MM.1S (cell line): ENCODE measurements around the gene ADAMTS6.

Experiments used
- DNase-seq: peaks from one replicate; pipeline ENCODE4 v3.0.0-alpha.2; 2015
- H2AFZ ChIP-seq: fragments of 300-600 bp; sonication (generic); 2 replicates; pipeline ENCODE4 v1.6.0; 2016; ENCODE audit warnings: antibody characterized with exemption, low read length
- H3F3A ChIP-seq: fragments of 300-600 bp; sonication (generic); 2 replicates; pipeline ENCODE4 v1.6.1; 2016; ENCODE audit warnings: mild to moderate bottlenecking, antibody characterized with exemption, low read length, moderate library complexity, mixed read lengths; ENCODE audit not compliant: insufficient read depth
- H3K27ac ChIP-seq: fragments of 300-600 bp; sonication (generic); 2 replicates; pipeline ENCODE4 v1.5.1; 2016; ENCODE audit warnings: mild to moderate bottlenecking, low read length
- H3K27me3 ChIP-seq: fragments of 300-600 bp; sonication (generic); replicated peaks from 2 replicates; pipeline ENCODE4 v1.6.0; 2016; ENCODE audit warnings: low read length; ENCODE audit not compliant: insufficient read depth
- H3K36me3 ChIP-seq: fragments of 300-600 bp; sonication (generic); replicated peaks from 2 replicates; pipeline ENCODE4 v1.6.1; 2016; ENCODE audit warnings: mild to moderate bottlenecking, low read length, mixed read lengths; ENCODE audit not compliant: insufficient read depth
- H3K4me1 ChIP-seq: fragments of 300-600 bp; sonication (generic); 2 replicates; pipeline ENCODE4 v1.6.1; 2016; ENCODE audit warnings: low read length, mixed read lengths
- H3K4me2 ChIP-seq: fragments of 300-600 bp; sonication (generic); 2 replicates; pipeline ENCODE4 v1.6.0; 2016; ENCODE audit warnings: low read depth, low read length
- H3K4me3 ChIP-seq: fragments of 300-600 bp; sonication (generic); 2 replicates; pipeline ENCODE4 v1.5.1; 2016; ENCODE audit warnings: low read length, mixed read lengths
- H3K79me2 ChIP-seq: fragments of 300-600 bp; sonication (generic); 2 replicates; pipeline ENCODE4 v1.6.1; 2016; ENCODE audit warnings: mixed run types, low read length, mixed read lengths
- H3K9ac ChIP-seq: fragments of 300-600 bp; sonication (generic); 2 replicates; pipeline ENCODE4 v1.6.1; 2016; ENCODE audit warnings: low read length, mixed read lengths
- H3K9me2 ChIP-seq: fragments of 300-600 bp; sonication (generic); replicated peaks from 2 replicates; pipeline ENCODE4 v1.6.1; 2016; ENCODE audit warnings: mild to moderate bottlenecking, low read length, mixed read lengths; ENCODE audit not compliant: insufficient read depth
- H3K9me3 ChIP-seq: fragments of 300-600 bp; sonication (generic); replicated peaks from 2 replicates; pipeline ENCODE4 v1.6.1; 2016; ENCODE audit warnings: mild to moderate bottlenecking, low read length, mixed read lengths; ENCODE audit not compliant: insufficient read depth
- H4K20me1 ChIP-seq: fragments of 300-600 bp; sonication (generic); 2 replicates; pipeline ENCODE4 v1.6.1; 2016; ENCODE audit warnings: mild to moderate bottlenecking, low read length, moderate library complexity, mixed read lengths; ENCODE audit not compliant: insufficient read depth
- EZH2 ChIP-seq: fragments of 300-600 bp; sonication (generic); optimal IDR thresholded peaks from 2 replicates; pipeline ENCODE3; 2017; ENCODE audit warnings: low read depth, mild to moderate bottlenecking, antibody characterized with exemption, low read length, mixed read lengths
- EZH2phosphoT487 ChIP-seq: fragments of 300-600 bp; sonication (generic); IDR thresholded peaks from 2 replicates; pipeline ENCODE4 v1.6.1; 2018; ENCODE audit warnings: antibody characterized with exemption, low read length
- TF ChIP-seq, protein P1 (sequence below): fragments of 300-600 bp; sonication (generic); IDR thresholded peaks from 2 replicates; pipeline ENCODE4 v1.5.1; 2016; ENCODE audit warnings: antibody characterized with exemption, low read length, mixed read lengths

The ADAMTS6 gene

DNA sequence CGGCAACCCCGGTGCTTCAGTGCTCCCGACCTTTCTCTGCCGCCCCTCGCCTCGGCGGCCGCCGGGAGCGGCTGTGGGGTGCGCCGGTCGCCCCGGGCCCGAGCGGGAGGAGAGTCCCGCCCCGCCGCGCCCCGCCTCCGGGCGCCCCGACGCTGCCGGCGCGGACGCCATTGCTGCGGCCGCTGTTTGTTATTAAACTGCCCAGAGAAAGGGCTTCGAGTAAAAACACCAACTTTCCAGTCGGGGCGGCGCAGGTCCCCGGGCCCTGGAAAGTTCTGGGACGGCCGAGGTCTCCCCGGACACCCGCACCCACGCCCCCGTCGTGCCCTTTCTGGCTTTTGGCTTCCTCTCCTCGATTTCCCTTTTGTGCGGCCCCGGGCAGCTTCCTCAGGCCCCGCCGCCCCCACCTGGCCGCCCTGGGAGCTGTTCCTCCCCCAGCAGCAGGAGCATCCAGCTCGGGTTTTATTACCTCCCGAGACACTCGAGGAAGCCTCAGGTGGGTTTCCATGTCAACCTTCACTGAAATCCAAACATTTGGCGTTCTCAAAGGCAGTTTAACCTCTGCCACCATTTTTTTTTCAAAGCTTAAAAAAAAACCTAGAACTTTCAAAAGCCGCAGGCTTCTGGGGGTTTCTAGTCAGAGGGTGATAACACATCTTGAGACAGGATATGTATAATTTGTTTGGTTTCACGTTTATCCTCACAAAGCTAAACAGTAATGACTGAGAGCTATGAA is 378.6 kb downstream of the ADAMTS6 start:
- Histone ChIP-seq H3K27me3 (no peaks in the 10 kb centered on the region), H3K36me3 (no peaks in the 10 kb centered on the region), H3K9me3 (no peaks in the 10 kb centered on the region), H3K4me3 (peak overlapping the region; percentile 74), H3K79me2 (no peaks in the 10 kb centered on the region), H3K9ac (peak overlapping the region; percentile 76), H3K4me1 (0 out of 2 replicates have a peak, but pooled peaks cover 11% of the 10 kb centered on the region), H2AFZ (peak overlapping the region; percentile 89), H3K27ac (no peak overlapping the region), H3F3A (no peaks in the 10 kb centered on the region), H4K20me1 (no peaks in the 10 kb centered on the region), H3K4me2 (peak overlapping the region; percentile 65), H3K9me2 (no peaks in the 10 kb centered on the region)
- TF ChIP-seq EZH2 (no peak), EZH2phosphoT487 (no peak)
- TF ChIP-seq, protein P1, sequence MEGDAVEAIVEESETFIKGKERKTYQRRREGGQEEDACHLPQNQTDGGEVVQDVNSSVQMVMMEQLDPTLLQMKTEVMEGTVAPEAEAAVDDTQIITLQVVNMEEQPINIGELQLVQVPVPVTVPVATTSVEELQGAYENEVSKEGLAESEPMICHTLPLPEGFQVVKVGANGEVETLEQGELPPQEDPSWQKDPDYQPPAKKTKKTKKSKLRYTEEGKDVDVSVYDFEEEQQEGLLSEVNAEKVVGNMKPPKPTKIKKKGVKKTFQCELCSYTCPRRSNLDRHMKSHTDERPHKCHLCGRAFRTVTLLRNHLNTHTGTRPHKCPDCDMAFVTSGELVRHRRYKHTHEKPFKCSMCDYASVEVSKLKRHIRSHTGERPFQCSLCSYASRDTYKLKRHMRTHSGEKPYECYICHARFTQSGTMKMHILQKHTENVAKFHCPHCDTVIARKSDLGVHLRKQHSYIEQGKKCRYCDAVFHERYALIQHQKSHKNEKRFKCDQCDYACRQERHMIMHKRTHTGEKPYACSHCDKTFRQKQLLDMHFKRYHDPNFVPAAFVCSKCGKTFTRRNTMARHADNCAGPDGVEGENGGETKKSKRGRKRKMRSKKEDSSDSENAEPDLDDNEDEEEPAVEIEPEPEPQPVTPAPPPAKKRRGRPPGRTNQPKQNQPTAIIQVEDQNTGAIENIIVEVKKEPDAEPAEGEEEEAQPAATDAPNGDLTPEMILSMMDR: peak; percentile 37
- DNase-seq: peak; percentile 59

DNA sequence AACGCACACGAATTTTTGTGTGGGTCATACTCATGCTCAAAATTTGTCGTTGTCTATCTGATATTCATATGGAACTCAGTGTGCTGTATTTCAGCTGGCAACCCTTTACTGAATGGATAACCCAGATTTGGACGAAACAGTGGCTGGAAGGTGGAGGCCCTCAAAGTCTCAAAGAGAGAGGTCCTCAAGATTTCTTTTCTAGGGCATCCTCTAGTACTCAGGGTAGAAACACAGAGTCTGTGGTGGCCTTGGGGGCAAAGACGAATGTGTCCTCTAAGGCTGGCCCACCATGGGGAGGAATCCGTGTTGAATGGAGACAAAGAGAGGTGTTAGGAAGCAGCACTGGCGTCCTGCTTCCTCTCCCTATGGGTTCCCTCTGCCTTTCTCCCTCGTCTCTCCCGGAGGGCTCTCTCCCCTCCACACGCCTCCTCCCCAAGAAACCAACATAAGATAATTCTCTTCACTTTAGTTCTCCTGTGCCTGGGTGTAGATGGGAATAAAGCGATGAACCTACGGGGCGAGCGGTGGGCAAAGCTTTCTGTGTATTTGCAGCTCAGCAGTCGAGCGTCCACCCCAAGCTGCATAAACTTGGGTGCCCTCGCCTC is 379.2 kb downstream of the ADAMTS6 start:
- peak overlapping the region; percentile 74 for H3K4me3 ChIP-seq
- H3K9me3 ChIP-seq: no peaks in the 10 kb centered on the region
- no peak overlapping the region for H3K27ac ChIP-seq
- no peak overlapping the region; the same call in 1 of the 2 replicates for H3K9ac ChIP-seq
- H3F3A ChIP-seq: no peaks in the 10 kb centered on the region
- DNase-seq: no peak
- H2AFZ ChIP-seq: peak overlapping the region; percentile 77
- H3K36me3 ChIP-seq: no peaks in the 10 kb centered on the region
- H3K9me2 ChIP-seq: no peaks in the 10 kb centered on the region
- H4K20me1 ChIP-seq: no peaks in the 10 kb centered on the region
- peak overlapping the region; percentile 65 for H3K4me2 ChIP-seq
- no peak for TF ChIP-seq EZH2phosphoT487
- H3K27me3 ChIP-seq: no peaks in the 10 kb centered on the region
- H3K4me1 ChIP-seq: 0 out of 2 replicates have a peak, but pooled peaks cover 11% of the 10 kb centered on the region
- H3K79me2 ChIP-seq: no peaks in the 10 kb centered on the region

DNA sequence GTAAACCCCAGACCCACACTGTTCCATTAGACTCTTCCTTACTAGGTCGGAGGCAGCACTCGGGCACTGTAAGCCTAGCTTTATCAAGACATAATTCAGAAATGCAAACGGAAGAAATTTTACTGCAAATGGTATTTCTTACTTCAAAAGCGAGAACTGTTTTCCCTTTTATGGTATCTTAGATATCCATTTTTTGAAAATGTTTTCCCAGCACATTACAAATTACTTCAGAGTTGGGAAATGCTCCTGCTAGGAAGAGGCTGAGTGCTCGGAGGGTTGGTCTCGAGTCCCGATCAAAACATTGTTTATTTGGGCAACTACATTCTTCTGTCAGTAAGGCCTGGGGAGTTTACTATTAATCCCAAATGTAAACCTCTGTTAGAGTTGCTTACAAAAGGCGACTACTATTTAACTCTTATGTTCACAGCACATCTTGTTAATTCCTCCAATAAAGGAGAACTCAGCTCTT is 380.1 kb downstream of the ADAMTS6 start:
- H3K9me2 ChIP-seq: no peaks in the 10 kb centered on the region
- H3K4me2 ChIP-seq: no peak overlapping the region
- no peaks in the 10 kb centered on the region for H3K9me3 ChIP-seq
- no peak overlapping the region for H3K27ac ChIP-seq
- no peaks in the 10 kb centered on the region for H3K36me3 ChIP-seq
- no peak overlapping the region for H3K9ac ChIP-seq
- no peak overlapping the region for H2AFZ ChIP-seq
- H3K27me3 ChIP-seq: no peaks in the 10 kb centered on the region
- 0 out of 2 replicates have a peak, but pooled peaks cover 11% of the 10 kb centered on the region for H3K4me1 ChIP-seq
- TF ChIP-seq EZH2: no peak
- TF ChIP-seq, protein P1: no peak
- no peak for TF ChIP-seq EZH2phosphoT487
- H3K4me3 ChIP-seq: no peak overlapping the region
- no peaks in the 10 kb centered on the region for H3K79me2 ChIP-seq
- no peak for DNase-seq
- H4K20me1 ChIP-seq: no peaks in the 10 kb centered on the region
- H3F3A ChIP-seq: no peaks in the 10 kb centered on the region
